Measurements from ENCODE around the gene FRMD6.

FRMD6 gene

DNA sequence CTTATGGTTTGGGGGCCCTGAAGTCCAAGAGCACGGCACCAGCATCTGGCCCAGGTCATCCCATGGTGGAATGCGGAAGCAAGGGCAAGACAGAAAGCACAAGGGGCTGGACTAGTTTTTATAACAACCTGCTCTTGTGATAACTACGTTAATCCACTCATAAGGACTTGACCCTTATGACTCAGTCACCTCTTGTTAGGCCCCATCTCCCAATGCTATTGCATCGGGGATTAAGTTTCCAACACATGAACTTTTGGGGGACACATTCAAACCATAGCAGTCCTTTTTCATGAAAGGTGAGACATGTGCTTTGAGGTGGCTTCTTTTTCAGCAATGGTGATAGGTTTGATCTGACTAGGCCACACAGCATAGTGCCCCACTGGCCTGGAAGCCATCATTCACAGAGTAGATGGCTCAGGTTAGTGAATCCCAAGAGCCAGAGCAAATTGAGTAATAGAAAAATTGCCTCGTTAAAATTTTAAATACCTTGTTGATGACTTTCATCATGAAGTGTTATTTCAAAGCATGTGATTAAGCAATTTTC lies 12.1 kb downstream of the FRMD6 start:
- ATAC-seq (ENCODE audit: insufficient read depth, low read depth) (no peak), DNase-seq (no peak)
- H3K79me2 ChIP-seq (ENCODE audit: insufficient read depth, low read length) = peaks cover 98% of the 10 kb centered on the region
- no peak overlapping the region for H3K27ac ChIP-seq (ENCODE audit: low read length)
- H2AFZ ChIP-seq (ENCODE audit: low read depth, low read length) = no peak overlapping the region
- 0 out of 2 replicates have a peak, but pooled peaks cover 5% of the 10 kb centered on the region for H3K36me3 ChIP-seq (ENCODE audit: insufficient read depth, low read length)
- H4K20me1 ChIP-seq (ENCODE audit: insufficient read depth, low read length) = peaks cover 5% of the 10 kb centered on the region; the same call in 1 of the 2 replicates
- H3K9me3 ChIP-seq (ENCODE audit: insufficient read depth, low read length, severe bottlenecking) = no peaks in the 10 kb centered on the region
- H3K4me3 ChIP-seq (ENCODE audit: low read depth in 1 of 2, low read length in 2 of 2) = no peak overlapping the region
- no peak overlapping the region for H3K4me2 ChIP-seq (ENCODE audit: insufficient read depth, low read length)
- TF ChIP-seq, protein P1, sequence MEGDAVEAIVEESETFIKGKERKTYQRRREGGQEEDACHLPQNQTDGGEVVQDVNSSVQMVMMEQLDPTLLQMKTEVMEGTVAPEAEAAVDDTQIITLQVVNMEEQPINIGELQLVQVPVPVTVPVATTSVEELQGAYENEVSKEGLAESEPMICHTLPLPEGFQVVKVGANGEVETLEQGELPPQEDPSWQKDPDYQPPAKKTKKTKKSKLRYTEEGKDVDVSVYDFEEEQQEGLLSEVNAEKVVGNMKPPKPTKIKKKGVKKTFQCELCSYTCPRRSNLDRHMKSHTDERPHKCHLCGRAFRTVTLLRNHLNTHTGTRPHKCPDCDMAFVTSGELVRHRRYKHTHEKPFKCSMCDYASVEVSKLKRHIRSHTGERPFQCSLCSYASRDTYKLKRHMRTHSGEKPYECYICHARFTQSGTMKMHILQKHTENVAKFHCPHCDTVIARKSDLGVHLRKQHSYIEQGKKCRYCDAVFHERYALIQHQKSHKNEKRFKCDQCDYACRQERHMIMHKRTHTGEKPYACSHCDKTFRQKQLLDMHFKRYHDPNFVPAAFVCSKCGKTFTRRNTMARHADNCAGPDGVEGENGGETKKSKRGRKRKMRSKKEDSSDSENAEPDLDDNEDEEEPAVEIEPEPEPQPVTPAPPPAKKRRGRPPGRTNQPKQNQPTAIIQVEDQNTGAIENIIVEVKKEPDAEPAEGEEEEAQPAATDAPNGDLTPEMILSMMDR (IDR thresholded peaks at IDR 0.05; ENCODE audit: borderline replicate concordance, extremely low read depth, low read length, poor library complexity, severe bottlenecking) = no peak
- TF ChIP-seq EZH2 (IDR thresholded peaks at IDR 0.05; ENCODE audit: borderline replicate concordance, low read depth, low read length, severe bottlenecking) = no peak
- H3K4me1 ChIP-seq (ENCODE audit: insufficient read depth, low read length) = peaks cover 1% of the 10 kb centered on the region; the same call in 1 of the 2 replicates
- H3K27me3 ChIP-seq (ENCODE audit: insufficient read depth, low read length, poor library complexity) = no peaks in the 10 kb centered on the region
- no peak overlapping the region for H3K9ac ChIP-seq (ENCODE audit: low read depth, low read length)

DNA sequence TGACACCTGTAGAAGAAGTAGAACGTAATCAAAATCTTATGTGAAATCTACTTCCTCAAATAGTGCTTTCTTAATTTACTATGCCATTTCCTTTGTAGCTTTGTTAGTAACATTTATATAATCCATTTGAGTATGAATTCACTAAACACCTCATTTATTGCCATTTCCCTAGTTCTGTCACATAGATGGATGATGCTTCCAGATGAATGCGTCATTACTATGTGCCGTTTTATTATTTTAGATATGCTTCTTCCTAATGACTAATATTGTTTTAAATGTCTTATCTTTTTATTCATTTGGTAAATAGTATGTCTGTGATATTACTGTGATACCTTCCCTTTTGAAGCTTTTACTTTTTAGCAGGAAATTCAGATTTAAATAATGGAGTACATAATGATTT lies 14.4 kb downstream of the FRMD6 start:
- H3K4me3 ChIP-seq (ENCODE audit: low read depth in 1 of 2, low read length in 2 of 2) = no peak overlapping the region
- TF ChIP-seq EZH2 (IDR thresholded peaks at IDR 0.05; ENCODE audit: borderline replicate concordance, low read depth, low read length, severe bottlenecking) = no peak
- TF ChIP-seq, protein P1 (IDR thresholded peaks at IDR 0.05; ENCODE audit: borderline replicate concordance, extremely low read depth, low read length, poor library complexity, severe bottlenecking) = no peak

DNA sequence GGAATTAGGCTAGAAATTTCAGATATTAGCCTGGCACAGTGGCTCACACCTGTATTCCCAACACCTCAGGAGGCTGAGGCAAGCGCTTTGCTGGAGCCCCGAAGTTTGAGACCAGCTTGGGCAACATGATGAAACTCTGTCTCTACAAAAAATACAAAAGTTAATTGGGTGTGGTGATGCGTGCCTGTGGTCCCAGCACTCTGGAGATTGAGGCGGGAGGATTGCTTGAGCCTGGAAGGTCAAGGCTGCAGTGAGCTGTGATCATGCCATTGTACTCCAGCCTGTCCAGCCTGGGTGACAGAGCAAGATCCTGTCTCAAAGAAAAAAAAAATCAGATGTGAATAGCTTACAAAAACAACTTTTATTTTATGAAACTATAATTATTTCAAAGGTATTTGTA lies 15.1 kb downstream of the FRMD6 start:
- H3K79me2 ChIP-seq (ENCODE audit: insufficient read depth, low read length) = peaks cover 91% of the 10 kb centered on the region
- H3K36me3 ChIP-seq (ENCODE audit: insufficient read depth, low read length) = 0 out of 2 replicates have a peak, but pooled peaks cover 5% of the 10 kb centered on the region
- no peak for TF ChIP-seq EZH2 (IDR thresholded peaks at IDR 0.05; ENCODE audit: borderline replicate concordance, low read depth, low read length, severe bottlenecking)
- TF ChIP-seq, protein P1 (IDR thresholded peaks at IDR 0.05; ENCODE audit: borderline replicate concordance, extremely low read depth, low read length, poor library complexity, severe bottlenecking) = no peak
- H3K9me3 ChIP-seq (ENCODE audit: insufficient read depth, low read length, severe bottlenecking) = no peaks in the 10 kb centered on the region
- H4K20me1 ChIP-seq (ENCODE audit: insufficient read depth, low read length) = no peaks in the 10 kb centered on the region; the same call in 1 of the 2 replicates
- H2AFZ ChIP-seq (ENCODE audit: low read depth, low read length) = no peak overlapping the region
- H3K27ac ChIP-seq (ENCODE audit: low read length) = no peak overlapping the region
- H3K4me2 ChIP-seq (ENCODE audit: insufficient read depth, low read length) = no peak overlapping the region
- ATAC-seq (ENCODE audit: insufficient read depth, low read depth) (no peak), DNase-seq (no peak)
- no peaks in the 10 kb centered on the region for H3K4me1 ChIP-seq (ENCODE audit: insufficient read depth, low read length)
- H3K4me3 ChIP-seq (ENCODE audit: low read depth in 1 of 2, low read length in 2 of 2) = no peak overlapping the region
- no peaks in the 10 kb centered on the region for H3K27me3 ChIP-seq (ENCODE audit: insufficient read depth, low read length, poor library complexity)
- H3K9ac ChIP-seq (ENCODE audit: low read depth, low read length) = no peak overlapping the region

More for the DNA sequence above, 14.4 kb downstream of the FRMD6 start:
- Histone ChIP-seq H3K9ac (ENCODE audit: low read depth, low read length) (no peak overlapping the region), H3K27me3 (ENCODE audit: insufficient read depth, low read length, poor library complexity) (no peaks in the 10 kb centered on the region), H3K79me2 (ENCODE audit: insufficient read depth, low read length) (peaks cover 93% of the 10 kb centered on the region), H2AFZ (ENCODE audit: low read depth, low read length) (no peak overlapping the region), H3K4me1 (ENCODE audit: insufficient read depth, low read length) (no peaks in the 10 kb centered on the region), H3K27ac (ENCODE audit: low read length) (no peak overlapping the region), H3K36me3 (ENCODE audit: insufficient read depth, low read length) (0 out of 2 replicates have a peak, but pooled peaks cover 5% of the 10 kb centered on the region), H3K9me3 (ENCODE audit: insufficient read depth, low read length, severe bottlenecking) (no peaks in the 10 kb centered on the region), H4K20me1 (ENCODE audit: insufficient read depth, low read length) (no peaks in the 10 kb centered on the region; the same call in 1 of the 2 replicates), H3K4me2 (ENCODE audit: insufficient read depth, low read length) (no peak overlapping the region)
- ATAC-seq (ENCODE audit: insufficient read depth, low read depth) = no peak
- DNase-seq = no peak

Data from DND-41 (cell line).